ENCODE results near the gene FNDC10. TPM values are rescaled to one million over a fixed set of nuclear protein-coding genes. Genes with fewer than 3 reads are reported as not detected.

The FNDC10 gene
- total and polyA plus RNA-seq, 2 experiments from 2014 or later: 2.1 to 8.8 TPM

DNA sequence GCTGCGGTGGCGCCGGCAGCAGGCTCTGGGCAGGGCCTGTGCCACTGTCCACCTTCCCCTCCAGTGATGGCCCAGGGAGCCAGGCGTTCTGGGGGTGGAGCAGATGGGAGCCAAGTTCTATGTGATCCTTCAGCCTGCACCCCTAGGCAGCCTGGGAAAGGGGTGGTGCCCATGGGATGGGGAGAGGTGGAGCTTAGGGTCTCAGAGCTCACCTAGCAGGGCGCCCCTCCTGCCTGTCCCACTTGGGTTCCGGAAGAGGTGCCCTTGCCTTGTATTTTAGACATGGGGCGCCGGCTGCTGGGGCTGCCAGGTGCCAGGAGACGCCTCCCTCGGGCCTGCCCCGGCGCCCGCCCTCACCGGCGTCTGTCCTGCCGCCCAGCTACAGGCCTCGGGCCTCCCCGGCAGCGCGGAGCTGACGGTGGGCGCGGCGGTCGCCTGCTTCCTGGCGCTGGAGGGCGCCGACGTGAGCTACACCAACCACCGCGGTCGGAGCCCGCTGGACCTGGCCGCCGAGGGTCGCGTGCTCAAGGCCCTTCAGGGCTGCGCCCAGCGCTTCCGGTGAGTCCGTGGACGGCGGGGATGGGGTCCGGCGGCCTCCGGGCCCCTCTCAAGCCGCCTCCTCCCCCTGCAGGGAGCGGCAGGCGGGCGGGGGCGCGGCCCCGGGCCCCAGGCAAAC, 29.0 kb upstream of the FNDC10 start:
- H3K4me1 ChIP-seq (ENCODE audit: insufficient read depth): peaks cover 19% of the 10 kb centered on the region
- TF ChIP-seq, protein P1, sequence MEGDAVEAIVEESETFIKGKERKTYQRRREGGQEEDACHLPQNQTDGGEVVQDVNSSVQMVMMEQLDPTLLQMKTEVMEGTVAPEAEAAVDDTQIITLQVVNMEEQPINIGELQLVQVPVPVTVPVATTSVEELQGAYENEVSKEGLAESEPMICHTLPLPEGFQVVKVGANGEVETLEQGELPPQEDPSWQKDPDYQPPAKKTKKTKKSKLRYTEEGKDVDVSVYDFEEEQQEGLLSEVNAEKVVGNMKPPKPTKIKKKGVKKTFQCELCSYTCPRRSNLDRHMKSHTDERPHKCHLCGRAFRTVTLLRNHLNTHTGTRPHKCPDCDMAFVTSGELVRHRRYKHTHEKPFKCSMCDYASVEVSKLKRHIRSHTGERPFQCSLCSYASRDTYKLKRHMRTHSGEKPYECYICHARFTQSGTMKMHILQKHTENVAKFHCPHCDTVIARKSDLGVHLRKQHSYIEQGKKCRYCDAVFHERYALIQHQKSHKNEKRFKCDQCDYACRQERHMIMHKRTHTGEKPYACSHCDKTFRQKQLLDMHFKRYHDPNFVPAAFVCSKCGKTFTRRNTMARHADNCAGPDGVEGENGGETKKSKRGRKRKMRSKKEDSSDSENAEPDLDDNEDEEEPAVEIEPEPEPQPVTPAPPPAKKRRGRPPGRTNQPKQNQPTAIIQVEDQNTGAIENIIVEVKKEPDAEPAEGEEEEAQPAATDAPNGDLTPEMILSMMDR (IDR thresholded peaks at IDR 0.05; ENCODE audit: poor library complexity): no peak
- TF ChIP-seq EZH2phosphoT487 (IDR thresholded peaks at IDR 0.05; ENCODE audit: low read depth, severe bottlenecking, unreplicated experiment) (no peak), EZH2 (IDR thresholded peaks at IDR 0.05; ENCODE audit: borderline replicate concordance) (no peak)

DNA sequence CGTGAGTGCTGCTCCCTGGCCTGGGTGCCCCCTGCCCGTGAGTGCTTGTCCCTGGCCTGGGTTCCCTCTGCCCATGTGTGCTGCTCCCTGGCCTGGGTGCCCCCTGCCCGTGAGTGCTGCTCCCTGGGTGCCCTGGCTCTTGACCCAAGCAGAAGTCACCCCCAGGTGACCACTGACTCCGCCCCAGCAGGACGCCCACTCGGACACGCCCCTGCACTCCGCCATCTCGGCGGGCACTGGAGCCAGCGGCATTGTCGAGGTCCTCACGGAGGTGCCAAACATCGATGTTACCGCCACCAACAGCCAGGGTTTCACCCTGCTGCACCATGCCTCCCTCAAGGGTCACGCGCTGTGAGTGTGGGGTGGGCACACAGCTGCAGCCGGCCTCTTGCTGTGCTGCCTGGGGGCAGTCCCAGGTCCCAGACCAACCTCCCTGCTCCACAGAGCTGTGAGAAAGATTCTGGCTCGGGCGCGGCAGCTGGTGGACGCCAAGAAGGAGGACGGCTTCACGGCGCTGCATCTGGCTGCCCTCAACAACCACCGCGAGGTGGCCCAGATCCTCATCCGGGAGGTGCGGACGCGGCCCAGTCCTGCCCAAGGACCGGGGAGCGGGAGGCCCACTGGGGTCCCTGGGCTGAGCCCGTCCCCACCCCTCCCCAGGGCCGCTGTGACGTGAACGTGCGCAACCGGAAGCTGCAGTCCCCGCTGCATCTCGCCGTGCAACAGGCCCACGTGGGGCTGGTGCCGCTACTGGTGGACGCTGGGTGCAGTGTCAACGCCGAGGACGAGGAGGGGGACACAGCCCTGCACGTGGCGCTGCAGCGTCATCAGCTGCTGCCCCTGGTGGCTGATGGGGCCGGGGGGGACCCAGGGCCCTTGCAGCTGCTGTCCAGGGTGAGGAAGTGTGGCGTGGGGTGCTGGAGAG, 28.2 kb upstream of the FNDC10 start:
- Histone ChIP-seq H3K36me3 (replicated peaks; ENCODE audit: insufficient read depth, low read depth) (no peaks in the 10 kb centered on the region), H3K79me2 (no peaks in the 10 kb centered on the region), H3K4me1 (ENCODE audit: insufficient read depth) (peaks cover 19% of the 10 kb centered on the region), H3K9me3 (ENCODE audit: low read depth) (no peaks in the 10 kb centered on the region), H3K4me3 (no peak overlapping the region), H3K27ac (no peak overlapping the region), H3K9me2 (replicated peaks; ENCODE audit: insufficient read depth) (no peaks in the 10 kb centered on the region), H4K20me1 (ENCODE audit: insufficient read depth, poor library complexity, severe bottlenecking) (no peaks in the 10 kb centered on the region), H2AFZ (no peak overlapping the region), H3K4me2 (no peak overlapping the region), H3K27me3 (peaks cover 15% of the 10 kb centered on the region)
- DNase-seq (ENCODE audit: low spot score): peak; percentile 4
- TF ChIP-seq EZH2 (IDR thresholded peaks at IDR 0.05; ENCODE audit: borderline replicate concordance) (no peak), EZH2phosphoT487 (IDR thresholded peaks at IDR 0.05; ENCODE audit: low read depth, severe bottlenecking, unreplicated experiment) (no peak)
- TF ChIP-seq, protein P1 (IDR thresholded peaks at IDR 0.05; ENCODE audit: poor library complexity): no peak
- WGBS (ENCODE audit: low lambda C conversion rate, missing lambda C conversion rate): 97% methylated on average over 49 of the region's 53 CpGs

More for the DNA sequence above, 29.0 kb upstream of the FNDC10 start:
- H3K4me3 ChIP-seq: no peak overlapping the region
- H3K27ac ChIP-seq: no peak overlapping the region
- H2AFZ ChIP-seq: no peak overlapping the region
- no peaks in the 10 kb centered on the region for H3K79me2 ChIP-seq
- H4K20me1 ChIP-seq (ENCODE audit: insufficient read depth, poor library complexity, severe bottlenecking): no peaks in the 10 kb centered on the region
- peaks cover 15% of the 10 kb centered on the region for H3K27me3 ChIP-seq
- 71% methylated on average over 47 of the region's 53 CpGs for WGBS (ENCODE audit: low lambda C conversion rate, missing lambda C conversion rate)
- no peak for DNase-seq (ENCODE audit: low spot score)
- no peaks in the 10 kb centered on the region for H3K9me2 ChIP-seq (replicated peaks; ENCODE audit: insufficient read depth)
- H3K9me3 ChIP-seq (ENCODE audit: low read depth): no peaks in the 10 kb centered on the region
- no peak overlapping the region for H3K4me2 ChIP-seq
- H3K36me3 ChIP-seq (replicated peaks; ENCODE audit: insufficient read depth, low read depth): no peaks in the 10 kb centered on the region

DNA sequence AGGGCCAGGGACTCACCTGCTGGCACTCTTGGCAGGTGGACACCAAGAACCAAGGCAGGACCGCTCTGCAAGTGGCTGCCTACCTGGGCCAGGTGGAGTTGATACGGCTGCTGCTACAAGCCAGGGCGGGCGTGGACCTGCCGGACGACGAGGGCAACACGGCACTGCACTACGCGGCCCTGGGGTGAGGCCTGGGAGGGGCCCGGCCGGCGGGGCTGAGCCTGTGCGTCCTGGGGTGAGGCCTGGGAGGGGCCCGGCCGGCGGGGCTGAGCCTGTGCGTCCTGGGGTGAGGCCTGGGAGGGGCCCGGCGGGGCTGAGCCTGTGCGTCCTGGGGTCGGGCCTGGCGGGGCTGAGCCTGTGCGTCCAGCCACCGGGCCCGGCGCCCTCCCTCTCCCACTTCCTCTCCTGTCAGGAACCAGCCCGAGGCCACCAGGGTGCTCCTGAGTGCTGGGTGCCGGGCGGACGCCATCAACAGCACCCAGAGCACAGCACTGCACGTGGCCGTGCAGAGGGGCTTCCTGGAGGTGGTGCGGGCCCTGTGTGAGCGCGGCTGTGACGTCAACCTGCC, 27.4 kb upstream of the FNDC10 start:
- H3K4me3 ChIP-seq: no peak overlapping the region
- WGBS (ENCODE audit: low lambda C conversion rate, missing lambda C conversion rate): 89% methylated on average over 19 of the region's 37 CpGs
- no peak overlapping the region for H2AFZ ChIP-seq
- TF ChIP-seq EZH2phosphoT487 (IDR thresholded peaks at IDR 0.05; ENCODE audit: low read depth, severe bottlenecking, unreplicated experiment): no peak
- TF ChIP-seq, protein P1 (IDR thresholded peaks at IDR 0.05; ENCODE audit: poor library complexity): no peak
- TF ChIP-seq EZH2 (IDR thresholded peaks at IDR 0.05; ENCODE audit: borderline replicate concordance): no peak
- no peaks in the 10 kb centered on the region for H3K9me3 ChIP-seq (ENCODE audit: low read depth)
- H4K20me1 ChIP-seq (ENCODE audit: insufficient read depth, poor library complexity, severe bottlenecking): no peaks in the 10 kb centered on the region
- no peak for DNase-seq (ENCODE audit: low spot score)
- H3K27ac ChIP-seq: no peak overlapping the region
- no peaks in the 10 kb centered on the region for H3K9me2 ChIP-seq (replicated peaks; ENCODE audit: insufficient read depth)
- peaks cover 15% of the 10 kb centered on the region for H3K27me3 ChIP-seq
- peaks cover 19% of the 10 kb centered on the region for H3K4me1 ChIP-seq (ENCODE audit: insufficient read depth)
- no peaks in the 10 kb centered on the region for H3K79me2 ChIP-seq
- no peak overlapping the region for H3K4me2 ChIP-seq
- H3K36me3 ChIP-seq (replicated peaks; ENCODE audit: insufficient read depth, low read depth): no peaks in the 10 kb centered on the region

Measured in hepatocyte (in vitro differentiated cells).